ENCODE data around the gene GNA12. TPM values are rescaled to one million over a fixed set of nuclear protein-coding genes. Genes with fewer than 3 reads are reported as not detected.

GNA12 gene
- total RNA-seq, 3 donors from 2014 or later (not counting 1 experiment from before 2014, with no cell fraction given), result 12.6 to 20.2 (median 19.5) TPM

- H3K4me3 ChIP-seq (ENCODE audit: low read length), result no peak overlapping the region
- no peaks in the 10 kb centered on the region for H3K36me3 ChIP-seq (ENCODE audit: control insufficient read depth, insufficient read depth, low read length)
- Mint-ChIP-seq H3K4me1 (peaks cover 0 to 6% of the 10 kb centered on the region in 2 donors), H3K9me3 (no peaks in the 10 kb centered on the region), H3K36me3 (no peaks in the 10 kb centered on the region), H3K27ac (no peak overlapping the region), H3K4me3 (no peak overlapping the region), H3K27me3 (ENCODE audit: low read depth in 2 of 2) (no peaks in the 10 kb centered on the region)
- 89% methylated on average over 7 of the region's 7 CpGs for WGBS (ENCODE audit: insufficient coverage)
- peaks cover 8% of the 10 kb centered on the region for H3K4me1 ChIP-seq (ENCODE audit: control insufficient read depth, insufficient read depth, low read length)
- no peaks in the 10 kb centered on the region for H3K9me3 ChIP-seq (ENCODE audit: control insufficient read depth, insufficient read depth, low read length)
- ATAC-seq, result no peak
- no peak for DNase-seq
- intact Hi-C loops (cut with micrococcal nuclease), result no loop called here
- no peak overlapping the region for H3K27ac ChIP-seq (ENCODE audit: low read length)
- H3K27me3 ChIP-seq (ENCODE audit: control insufficient read depth, insufficient read depth, low read length), result no peaks in the 10 kb centered on the region
- TF ChIP-seq CTCF (IDR thresholded peaks at IDR 0.05), result no peak
These were observed 69.2 kb downstream of the GNA12 start for GRCh38 chr7:2774935-2775334.

- Mint-ChIP-seq H3K36me3 (no peaks in the 10 kb centered on the region), H3K9me3 (no peaks in the 10 kb centered on the region), H3K4me3 (no peak overlapping the region), H3K27me3 (ENCODE audit: low read depth in 2 of 2) (no peaks in the 10 kb centered on the region), H3K27ac (no peak overlapping the region), H3K4me1 (peaks cover 0 to 6% of the 10 kb centered on the region in 2 donors)
- peaks cover 8% of the 10 kb centered on the region for H3K4me1 ChIP-seq (ENCODE audit: control insufficient read depth, insufficient read depth, low read length)
- no peaks in the 10 kb centered on the region for H3K27me3 ChIP-seq (ENCODE audit: control insufficient read depth, insufficient read depth, low read length)
- DNase-seq (no peak), ATAC-seq (no peak)
- no peak overlapping the region for H3K4me3 ChIP-seq (ENCODE audit: low read length)
- no peaks in the 10 kb centered on the region for H3K36me3 ChIP-seq (ENCODE audit: control insufficient read depth, insufficient read depth, low read length)
- H3K9me3 ChIP-seq (ENCODE audit: control insufficient read depth, insufficient read depth, low read length), result no peaks in the 10 kb centered on the region
- TF ChIP-seq CTCF (IDR thresholded peaks at IDR 0.05), result no peak
- H3K27ac ChIP-seq (ENCODE audit: low read length), result no peak overlapping the region
- intact Hi-C loops (cut with micrococcal nuclease), result no loop called here
- 87% methylated on average over 6 of the region's 6 CpGs for WGBS (ENCODE audit: insufficient coverage)
These were observed 69.8 kb downstream of the GNA12 start for GRCh38 chr7:2774280-2774679.

GRCh38 chr7:2773608-2774007 is 70.5 kb downstream of the GNA12 start:
- ATAC-seq (no peak), DNase-seq (no peak)
- intact Hi-C loops (cut with micrococcal nuclease), result no loop called here
- Histone ChIP-seq H3K4me1 (ENCODE audit: control insufficient read depth, insufficient read depth, low read length) (peaks cover 8% of the 10 kb centered on the region), H3K36me3 (ENCODE audit: control insufficient read depth, insufficient read depth, low read length) (no peaks in the 10 kb centered on the region), H3K9me3 (ENCODE audit: control insufficient read depth, insufficient read depth, low read length) (no peaks in the 10 kb centered on the region), H3K27me3 (ENCODE audit: control insufficient read depth, insufficient read depth, low read length) (no peaks in the 10 kb centered on the region), H3K4me3 (ENCODE audit: low read length) (no peak overlapping the region), H3K27ac (ENCODE audit: low read length) (no peak overlapping the region)
- H3K4me1 Mint-ChIP-seq, result peaks cover 0 to 6% of the 10 kb centered on the region in 2 donors
- no peaks in the 10 kb centered on the region for H3K36me3 Mint-ChIP-seq
- no peak for TF ChIP-seq CTCF (IDR thresholded peaks at IDR 0.05)
- WGBS (ENCODE audit: insufficient coverage), result 98% methylated on average over 11 of the region's 11 CpGs
- H3K27ac Mint-ChIP-seq, result no peak overlapping the region
- H3K9me3 Mint-ChIP-seq, result no peaks in the 10 kb centered on the region
- no peaks in the 10 kb centered on the region for H3K27me3 Mint-ChIP-seq (ENCODE audit: low read depth in 2 of 2)
- H3K4me3 Mint-ChIP-seq, result no peak overlapping the region

- H3K9me3 Mint-ChIP-seq, result no peaks in the 10 kb centered on the region
These were observed 72.8 kb downstream of the GNA12 start for GRCh38 chr7:2771274-2771731.

More at GRCh38 chr7:2771274-2771731, 72.8 kb downstream of the GNA12 start:
- no peak for ATAC-seq
- no peaks in the 10 kb centered on the region for H3K9me3 ChIP-seq (ENCODE audit: control insufficient read depth, insufficient read depth, low read length)
- Mint-ChIP-seq H3K27ac (no peak overlapping the region), H3K36me3 (no peaks in the 10 kb centered on the region), H3K27me3 (ENCODE audit: low read depth in 2 of 2) (no peaks in the 10 kb centered on the region), H3K4me3 (no peak overlapping the region), H3K4me1 (peaks cover 0 to 6% of the 10 kb centered on the region in 2 donors)
- H3K36me3 ChIP-seq (ENCODE audit: control insufficient read depth, insufficient read depth, low read length), result no peaks in the 10 kb centered on the region
- no peaks in the 10 kb centered on the region for H3K27me3 ChIP-seq (ENCODE audit: control insufficient read depth, insufficient read depth, low read length)
- peaks cover 8% of the 10 kb centered on the region for H3K4me1 ChIP-seq (ENCODE audit: control insufficient read depth, insufficient read depth, low read length)
- no peak for DNase-seq
- TF ChIP-seq CTCF (IDR thresholded peaks at IDR 0.05), result no peak
- intact Hi-C loops (cut with micrococcal nuclease), result no loop called here
- H3K27ac ChIP-seq (ENCODE audit: low read length), result no peak overlapping the region
- 70% methylated on average over 6 of the region's 6 CpGs for WGBS (ENCODE audit: insufficient coverage)
- H3K4me3 ChIP-seq (ENCODE audit: low read length), result no peak overlapping the region

All from natural killer cell (primary cell).